GM12891 (cell line): Measurements from ENCODE around the gene FARP2.

Experiments used
- PAX5 ChIP-seq: IDR thresholded peaks from 2 replicates; pipeline ENCODE4 v1.6.1; 2011; ENCODE audit warnings: low read length, moderate library complexity, mild to moderate bottlenecking; ENCODE audit not compliant: insufficient read depth, severe bottlenecking
- POLR2A ChIP-seq: IDR thresholded peaks from 2 replicates; pipeline ENCODE4 v1.6.1; 2011; ENCODE audit warnings: low read depth, low read length, control low read depth
- POLR2AphosphoS5 ChIP-seq: IDR thresholded peaks from 2 replicates; pipeline ENCODE4 v1.6.1; 2011; ENCODE audit warnings: low read depth, low read length, control low read depth
- SPI1 ChIP-seq: IDR thresholded peaks from 2 replicates; pipeline ENCODE4 v1.6.1; 2011; ENCODE audit warnings: low read depth, low read length, control low read depth
- TAF1 ChIP-seq: IDR thresholded peaks from 2 replicates; pipeline ENCODE4 v1.6.1; 2011; ENCODE audit warnings: low read depth, low read length, control low read depth

GRCh38 chr2:241501099-241501541 is 145.0 kb downstream of the FARP2 start:
- TF ChIP-seq POLR2A (no peak), SPI1 (no peak), POLR2AphosphoS5 (no peak), TAF1 (no peak), PAX5 (no peak)
